T-cell (primary cell): ENCODE measurements around the gene PLA2R1. TPM values are rescaled to one million over a fixed set of nuclear protein-coding genes. Genes with fewer than 3 reads are reported as not detected.

Experiments used
- ATAC-seq, 4 experiments: fragments of 200-7000 bp in 3 of 4; fragments of 150-1000 bp in 1 of 4; cut with Tn5 transposase; replicated peaks in 1 of 4; 1 replicate in 3 of 4; 2 replicates in 1 of 4; pipeline ENCODE4 v1.10.0; 2021; ENCODE audit warnings: moderate library complexity in 3 of 4, mild to moderate bottlenecking in 2 of 4, moderate number of reproducible peaks in 1 of 4
- CTCF ChIA-PET, 2 donors: fragments of 300-600 bp; sonication (Branson Sonifier 250); formaldehyde crosslinking; loops; one replicate each; lab custom pipeline; 2022; ENCODE audit warnings: antibody characterized with exemption in 2 of 2; lab: Charles Lee
- POLR2A ChIA-PET, 2 donors: fragments of 300-600 bp; sonication (Branson Sonifier 250); formaldehyde crosslinking; loops; one replicate each; lab custom pipeline; 2022; ENCODE audit warnings: antibody characterized with exemption in 2 of 2; lab: Charles Lee
- DNase-seq, 35 experiments: peaks; one replicate each; pipeline versions ENCODE4 v3.0.0 to v3.0.0-alpha.2; 2013 to 2023
- H3K27ac ChIP-seq: one replicate; pipeline ENCODE4 v1.5.1; 2013; ENCODE audit warnings: low read length
- H3K27me3 ChIP-seq, 2 experiments: replicated peaks in 1 of 2; 1 replicate in 1 of 2; 2 replicates in 1 of 2; pipeline versions ENCODE4 v1.6.1 to v1.7.0; 2013; ENCODE audit warnings: low read length in 1 of 2, mixed read lengths in 1 of 2; ENCODE audit not compliant: control insufficient read depth in 2 of 2, insufficient read depth in 2 of 2; ENCODE audit errors: extremely low read depth in 1 of 2
- H3K36me3 ChIP-seq, 2 donors: 1 replicate in 1 of 2; 2 replicates in 1 of 2; pipeline versions ENCODE4 v1.6.1 to v1.7.0; 2013; ENCODE audit warnings: low read length in 1 of 2; ENCODE audit not compliant: control insufficient read depth in 2 of 2, insufficient read depth in 1 of 2; ENCODE audit errors: extremely low read depth in 1 of 2
- H3K4me1 ChIP-seq, 2 experiments: 1 replicate in 1 of 2; 2 replicates in 1 of 2; pipeline versions ENCODE4 v1.6.1 to v1.7.0; 2013; ENCODE audit warnings: low read length in 2 of 2, mixed read lengths in 1 of 2; ENCODE audit not compliant: insufficient read depth in 2 of 2, control insufficient read depth in 1 of 2; ENCODE audit errors: extremely low read depth in 1 of 2
- H3K4me3 ChIP-seq, 2 donors: 1 replicate in 1 of 2; 2 replicates in 1 of 2; pipeline versions ENCODE4 v1.5.1 to v1.7.0; 2013; ENCODE audit warnings: mild to moderate bottlenecking in 2 of 2, low read length in 1 of 2, moderate library complexity in 1 of 2; ENCODE audit not compliant: control insufficient read depth in 1 of 2; ENCODE audit errors: extremely low read depth in 1 of 2
- H3K9me3 ChIP-seq: 2 replicates; pipeline ENCODE4 v1.7.0; 2013
- H3K27ac Mint-ChIP-seq, 2 donors: one replicate each; pipeline ENCODE4 v1.8.0; 2020 to 2021; ENCODE audit warnings: mild to moderate bottlenecking in 2 of 2, mixed read lengths in 2 of 2
- H3K27me3 Mint-ChIP-seq, 2 donors: one replicate each; pipeline ENCODE4 v1.8.0; 2021 to 2022; ENCODE audit warnings: mixed read lengths in 2 of 2
- H3K36me3 Mint-ChIP-seq: one replicate; pipeline ENCODE4 v1.8.0; 2021; ENCODE audit warnings: mixed read lengths
- H3K4me1 Mint-ChIP-seq, 3 donors: one replicate each; pipeline ENCODE4 v1.8.0; 2020 to 2022; ENCODE audit warnings: mixed read lengths in 3 of 3, mild to moderate bottlenecking in 1 of 3
- H3K4me3 Mint-ChIP-seq, 3 donors: one replicate each; pipeline ENCODE4 v1.8.0; 2020 to 2022; ENCODE audit warnings: mild to moderate bottlenecking in 3 of 3, mixed read lengths in 3 of 3, moderate library complexity in 3 of 3
- H3K9me3 Mint-ChIP-seq, 3 donors: one replicate each; pipeline ENCODE4 v1.8.0; 2020 to 2022; ENCODE audit warnings: mixed read lengths in 3 of 3
- WGBS: methylation state at CpG from one replicate; pipeline ENCODE4 v1.1.5; 2013; ENCODE audit warnings: missing lambda C conversion rate; ENCODE audit not compliant: insufficient coverage; 5-methylcytosine and 5-hydroxymethylcytosine counted together
- total RNA-seq, 35 experiments: library from RNA in 6 of 35; stranded (reverse) in 6 of 35; fragments of 120-200 nt in 1 of 35; gene quantifications; one replicate each; pipeline versions ENCODE4 v1.2.1 to v1.2.4 and lab custom pipeline; 2013 to 2026

The PLA2R1 gene
- total RNA-seq, 5 donors from 2014 or later (not counting 1 experiment from before 2014, with no cell fraction given) = 0.20 TPM; not detected in 4

GRCh38 chr2:160033732-160034392, 28.6 kb downstream of the PLA2R1 start:
- CTCF ChIA-PET = no interaction called here
- H3K4me3 ChIP-seq = no peak overlapping the region

GRCh38 chr2:160029270-160029628, 33.2 kb downstream of the PLA2R1 start:
- WGBS = 60% methylated on average over 1 of the region's 2 CpGs
- CTCF ChIA-PET = no interaction called here
- H3K27me3 Mint-ChIP-seq = peaks cover 7 to 10% of the 10 kb centered on the region in 2 donors

More at GRCh38 chr2:160033732-160034392, 28.6 kb downstream of the PLA2R1 start:
- WGBS = 56% methylated on average over 1 of the region's 2 CpGs
- peaks cover 2 to 3% of the 10 kb centered on the region in 2 donors for H3K27me3 Mint-ChIP-seq
- no peaks in the 10 kb centered on the region for H3K36me3 Mint-ChIP-seq
- no peak overlapping the region for H3K27ac Mint-ChIP-seq
- ATAC-seq (no peak), DNase-seq (no peak)
- no peak overlapping the region for H3K4me3 Mint-ChIP-seq
- no peaks in the 10 kb centered on the region for H3K4me1 Mint-ChIP-seq
- Histone ChIP-seq H3K9me3 (no peaks in the 10 kb centered on the region), H3K27me3 (peaks cover 0 to 3% of the 10 kb centered on the region in 2 experiments), H3K27ac (no peak overlapping the region), H3K4me1 (no peaks in the 10 kb centered on the region), H3K36me3 (no peaks in the 10 kb centered on the region)
- POLR2A ChIA-PET = no interaction called here
- no peaks in the 10 kb centered on the region for H3K9me3 Mint-ChIP-seq

GRCh38 chr2:160028431-160029269, 33.8 kb downstream of the PLA2R1 start:
- Mint-ChIP-seq H3K4me1 (no peaks in the 10 kb centered on the region), H3K4me3 (no peak overlapping the region), H3K36me3 (no peaks in the 10 kb centered on the region), H3K27ac (no peak overlapping the region), H3K27me3 (peaks cover 10% of the 10 kb centered on the region in 2 donors), H3K9me3 (no peaks in the 10 kb centered on the region)
- DNase-seq = no peak
- no peaks in the 10 kb centered on the region for H3K4me1 ChIP-seq
- H3K36me3 ChIP-seq = no peaks in the 10 kb centered on the region
- H3K9me3 ChIP-seq = no peaks in the 10 kb centered on the region
- ATAC-seq = no peak
- CTCF ChIA-PET = no interaction called here
- POLR2A ChIA-PET = no interaction called here
- no peak overlapping the region for H3K27ac ChIP-seq
- peaks cover 0 to 14% of the 10 kb centered on the region in 2 experiments for H3K27me3 ChIP-seq
- 95% methylated on average over 8 of the region's 10 CpGs for WGBS
- no peak overlapping the region for H3K4me3 ChIP-seq

More at GRCh38 chr2:160029270-160029628, 33.2 kb downstream of the PLA2R1 start:
- Histone ChIP-seq H3K4me1 (no peaks in the 10 kb centered on the region), H3K9me3 (no peaks in the 10 kb centered on the region), H3K36me3 (no peaks in the 10 kb centered on the region), H3K27me3 (peaks cover 0 to 9% of the 10 kb centered on the region in 2 experiments), H3K4me3 (no peak overlapping the region), H3K27ac (no peak overlapping the region)
- Mint-ChIP-seq H3K4me3 (no peak overlapping the region), H3K4me1 (no peaks in the 10 kb centered on the region), H3K36me3 (no peaks in the 10 kb centered on the region), H3K9me3 (no peaks in the 10 kb centered on the region), H3K27ac (no peak overlapping the region)
- ATAC-seq = no peak
- DNase-seq = no peak
- POLR2A ChIA-PET = no interaction called here

GRCh38 chr2:160022162-160022561, 40.3 kb downstream of the PLA2R1 start:
- no peaks in the 10 kb centered on the region for H3K4me1 Mint-ChIP-seq
- H3K4me3 Mint-ChIP-seq = no peak overlapping the region
- H3K36me3 ChIP-seq = no peaks in the 10 kb centered on the region
- peaks cover 7 to 8% of the 10 kb centered on the region in 2 donors for H3K27me3 Mint-ChIP-seq
- ATAC-seq = no peak
- H3K27ac Mint-ChIP-seq = no peak overlapping the region
- POLR2A ChIA-PET = no interaction called here
- DNase-seq = no peak
- peaks cover 2% of the 10 kb centered on the region for H3K9me3 ChIP-seq
- CTCF ChIA-PET = no interaction called here
- WGBS = no CpG with 5 or more reads among the region's 1 CpG
- H3K9me3 Mint-ChIP-seq = peaks cover 0 to 13% (median 5%) of the 10 kb centered on the region in 3 donors
- no peaks in the 10 kb centered on the region for H3K4me1 ChIP-seq
- H3K4me3 ChIP-seq = no peak overlapping the region
- H3K27ac ChIP-seq = no peak overlapping the region
- H3K27me3 ChIP-seq = peaks cover 0 to 14% of the 10 kb centered on the region in 2 experiments
- H3K36me3 Mint-ChIP-seq = no peaks in the 10 kb centered on the region

GRCh38 chr2:160019374-160020090, 42.9 kb downstream of the PLA2R1 start:
- Histone ChIP-seq H3K9me3 (peaks cover 2% of the 10 kb centered on the region), H3K4me1 (no peaks in the 10 kb centered on the region), H3K27me3 (peaks cover 0 to 8% of the 10 kb centered on the region in 2 experiments), H3K27ac (no peak overlapping the region), H3K36me3 (no peaks in the 10 kb centered on the region), H3K4me3 (no peak overlapping the region)
- Mint-ChIP-seq H3K27me3 (peaks cover 5 to 9% of the 10 kb centered on the region in 2 donors), H3K27ac (no peak overlapping the region), H3K36me3 (no peaks in the 10 kb centered on the region), H3K9me3 (peaks cover 0 to 13% (median 5%) of the 10 kb centered on the region in 3 donors), H3K4me1 (no peaks in the 10 kb centered on the region), H3K4me3 (no peak overlapping the region)
- DNase-seq (no peak), ATAC-seq (no peak)
- WGBS = 45% methylated on average over 2 of the region's 2 CpGs
- ChIA-PET CTCF (interaction anchor here in 1 of 2 donors (0.6 kb wide), 1 partner anchor 1137 kb away, joined by 3 read pairs; no protein-coding TSS in a partner anchor), POLR2A (no interaction called here)

- ChIA-PET CTCF (no interaction called here), POLR2A (interaction anchor here in 1 of 2 donors (0.6 kb wide), 1 partner anchor 21 kb away, joined by 7 read pairs; no protein-coding TSS in a partner anchor)
- no peak for ATAC-seq
- peaks cover 7 to 8% of the 10 kb centered on the region in 2 donors for H3K27me3 Mint-ChIP-seq
- no peaks in the 10 kb centered on the region for H3K36me3 Mint-ChIP-seq
- H3K27ac Mint-ChIP-seq = no peak overlapping the region
- Histone ChIP-seq H3K36me3 (no peaks in the 10 kb centered on the region), H3K4me3 (no peak overlapping the region), H3K27ac (no peak overlapping the region), H3K9me3 (no peaks in the 10 kb centered on the region), H3K4me1 (no peaks in the 10 kb centered on the region), H3K27me3 (no peaks in the 10 kb centered on the region)
- H3K4me1 Mint-ChIP-seq = no peaks in the 10 kb centered on the region
- 20% methylated on average over 1 of the region's 6 CpGs for WGBS
- H3K4me3 Mint-ChIP-seq = no peak overlapping the region
- no peaks in the 10 kb centered on the region for H3K9me3 Mint-ChIP-seq
- DNase-seq = no peak
These were observed 46.7 kb downstream of the PLA2R1 start for GRCh38 chr2:160015746-160016145.
